ENCODE data around the gene SLC12A8. TPM values are rescaled to one million over a fixed set of nuclear protein-coding genes. Genes with fewer than 3 reads are reported as not detected.

Gene SLC12A8
- total RNA-seq, 1 donor from 2014 or later, result not detected

DNA sequence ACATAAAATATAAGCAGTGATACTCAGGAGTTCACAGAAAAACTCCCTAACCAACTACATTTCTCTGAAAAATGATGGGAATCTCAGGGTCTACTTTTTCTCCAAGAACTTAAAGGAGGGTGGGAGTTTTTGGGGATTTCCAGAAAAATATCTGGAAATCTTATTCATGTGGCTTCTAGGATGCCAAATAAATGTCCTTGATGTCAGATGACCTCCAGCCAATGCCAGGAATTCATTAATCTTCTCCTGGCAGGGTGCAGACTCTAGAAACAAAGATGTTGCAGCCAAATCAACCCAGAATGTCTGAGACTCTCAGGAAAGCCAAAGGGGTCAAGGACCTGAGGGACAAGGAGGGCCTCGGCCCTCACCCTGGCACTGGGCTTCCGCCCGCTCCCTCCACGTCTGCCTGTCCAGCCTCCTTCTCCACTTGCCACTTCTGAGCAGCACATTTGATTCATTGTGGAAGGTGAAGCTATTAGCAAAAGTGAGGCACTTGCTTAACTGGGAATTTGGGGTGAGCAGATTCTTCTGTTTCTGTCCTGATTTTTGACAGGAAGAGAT lies 94.8 kb downstream of the SLC12A8 start:
- Histone ChIP-seq H3K9me3 (replicated peaks) (no peaks in the 10 kb centered on the region), H3K4me1 (peaks cover 43% of the 10 kb centered on the region), H3K36me3 (no peaks in the 10 kb centered on the region), H3K4me3 (no peak overlapping the region), H3K27me3 (ENCODE audit: low read depth) (no peaks in the 10 kb centered on the region), H3K27ac (replicated peaks) (no peak overlapping the region)
- intact Hi-C loops (cut with micrococcal nuclease), result no loop called here
- DNase-seq, result no peak
- TF ChIP-seq, protein P1, sequence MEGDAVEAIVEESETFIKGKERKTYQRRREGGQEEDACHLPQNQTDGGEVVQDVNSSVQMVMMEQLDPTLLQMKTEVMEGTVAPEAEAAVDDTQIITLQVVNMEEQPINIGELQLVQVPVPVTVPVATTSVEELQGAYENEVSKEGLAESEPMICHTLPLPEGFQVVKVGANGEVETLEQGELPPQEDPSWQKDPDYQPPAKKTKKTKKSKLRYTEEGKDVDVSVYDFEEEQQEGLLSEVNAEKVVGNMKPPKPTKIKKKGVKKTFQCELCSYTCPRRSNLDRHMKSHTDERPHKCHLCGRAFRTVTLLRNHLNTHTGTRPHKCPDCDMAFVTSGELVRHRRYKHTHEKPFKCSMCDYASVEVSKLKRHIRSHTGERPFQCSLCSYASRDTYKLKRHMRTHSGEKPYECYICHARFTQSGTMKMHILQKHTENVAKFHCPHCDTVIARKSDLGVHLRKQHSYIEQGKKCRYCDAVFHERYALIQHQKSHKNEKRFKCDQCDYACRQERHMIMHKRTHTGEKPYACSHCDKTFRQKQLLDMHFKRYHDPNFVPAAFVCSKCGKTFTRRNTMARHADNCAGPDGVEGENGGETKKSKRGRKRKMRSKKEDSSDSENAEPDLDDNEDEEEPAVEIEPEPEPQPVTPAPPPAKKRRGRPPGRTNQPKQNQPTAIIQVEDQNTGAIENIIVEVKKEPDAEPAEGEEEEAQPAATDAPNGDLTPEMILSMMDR (IDR thresholded peaks at IDR 0.05; ENCODE audit: borderline replicate concordance), result no peak

DNA sequence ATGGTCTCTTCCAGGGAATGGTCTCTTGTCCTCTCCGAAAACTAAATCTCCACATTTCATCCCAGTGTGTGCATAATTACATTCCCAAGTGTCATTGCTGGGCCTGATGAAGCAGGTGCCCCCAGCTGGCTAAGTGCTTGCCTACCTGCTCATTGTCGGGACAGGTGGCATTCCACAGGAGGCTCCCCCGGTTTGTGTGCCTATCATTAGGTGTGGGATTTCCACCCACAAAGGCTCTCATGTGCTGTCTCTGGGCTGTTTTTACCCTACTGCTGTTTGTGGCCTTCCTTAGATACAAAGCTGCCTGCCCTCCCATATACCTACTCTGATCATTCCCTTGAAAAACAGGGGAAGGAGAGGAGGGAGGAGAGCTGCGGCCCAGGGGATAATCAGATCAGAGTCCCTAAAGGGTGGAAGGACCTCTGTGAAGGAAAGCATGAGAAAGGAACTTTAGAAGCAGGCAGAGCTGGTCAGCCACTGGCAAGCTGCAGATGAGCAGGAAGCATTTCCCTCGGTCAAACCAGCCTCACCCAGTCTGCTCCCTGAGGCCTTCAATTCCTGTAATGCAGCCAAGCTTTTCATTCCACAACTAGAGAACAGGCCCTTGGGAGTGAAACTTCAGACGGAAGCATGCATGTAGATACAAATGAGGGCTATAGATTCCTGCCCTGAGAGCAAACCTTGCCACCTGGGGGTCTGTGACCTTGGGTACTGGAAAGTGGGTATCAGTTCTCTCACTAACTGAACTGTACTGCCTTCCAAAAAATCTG lies 96.1 kb downstream of the SLC12A8 start:
- Histone ChIP-seq H3K27me3 (ENCODE audit: low read depth) (no peaks in the 10 kb centered on the region), H3K4me3 (no peak overlapping the region), H3K9me3 (replicated peaks) (no peaks in the 10 kb centered on the region), H3K27ac (replicated peaks) (peak overlapping the region; percentile 69), H3K36me3 (no peaks in the 10 kb centered on the region), H3K4me1 (peaks cover 43% of the 10 kb centered on the region)
- intact Hi-C loops (cut with micrococcal nuclease), result no loop called here
- DNase-seq, result no peak
- TF ChIP-seq, protein P1 (IDR thresholded peaks at IDR 0.05; ENCODE audit: borderline replicate concordance), result no peak

- intact Hi-C loops (cut with micrococcal nuclease), result no loop called here
- TF ChIP-seq, protein P1 (IDR thresholded peaks at IDR 0.05; ENCODE audit: borderline replicate concordance), result no peak
- Histone ChIP-seq H3K36me3 (no peaks in the 10 kb centered on the region), H3K9me3 (replicated peaks) (no peaks in the 10 kb centered on the region), H3K27me3 (ENCODE audit: low read depth) (no peaks in the 10 kb centered on the region), H3K4me1 (peaks cover 36% of the 10 kb centered on the region), H3K4me3 (no peak overlapping the region), H3K27ac (replicated peaks) (no peak overlapping the region)
- peak; percentile 26 for DNase-seq
These were observed 96.9 kb downstream of the SLC12A8 start for GRCh38 chr3:125115640-125116039.

DNA sequence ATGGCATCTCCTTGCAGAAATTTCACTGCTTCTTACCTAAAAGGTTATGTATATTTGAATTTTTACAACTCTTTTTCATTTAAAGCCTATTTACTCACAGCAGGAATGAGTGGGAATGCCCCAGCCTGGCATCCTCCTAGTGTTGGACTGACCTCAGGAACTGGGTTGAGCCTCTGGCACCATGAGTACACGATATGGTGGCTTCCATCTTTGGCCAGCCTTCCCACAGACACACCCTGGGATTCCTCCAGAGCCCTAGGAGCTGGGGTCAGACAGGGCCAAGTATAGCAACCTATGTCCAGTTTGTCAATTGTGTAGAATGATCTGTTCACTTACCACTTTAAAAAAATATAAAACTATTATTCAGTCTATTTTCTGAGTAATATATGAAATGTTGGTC lies 99.6 kb downstream of the SLC12A8 start:
- Histone ChIP-seq H3K36me3 (no peaks in the 10 kb centered on the region), H3K27ac (replicated peaks) (no peak overlapping the region), H3K4me3 (no peak overlapping the region), H3K9me3 (replicated peaks) (no peaks in the 10 kb centered on the region), H3K27me3 (ENCODE audit: low read depth) (no peaks in the 10 kb centered on the region), H3K4me1 (peaks cover 31% of the 10 kb centered on the region)
- intact Hi-C loops (cut with micrococcal nuclease), result no loop called here
- TF ChIP-seq, protein P1 (IDR thresholded peaks at IDR 0.05; ENCODE audit: borderline replicate concordance), result no peak
- DNase-seq, result no peak

GRCh38 chr3:125110876-125111480 lies 101.6 kb downstream of the SLC12A8 start:
- Histone ChIP-seq H3K27ac (replicated peaks) (no peak overlapping the region), H3K4me3 (no peak overlapping the region), H3K36me3 (no peaks in the 10 kb centered on the region), H3K4me1 (peaks cover 11% of the 10 kb centered on the region), H3K9me3 (replicated peaks) (no peaks in the 10 kb centered on the region), H3K27me3 (ENCODE audit: low read depth) (no peaks in the 10 kb centered on the region)
- DNase-seq, result no peak
- TF ChIP-seq, protein P1 (IDR thresholded peaks at IDR 0.05; ENCODE audit: borderline replicate concordance), result no peak
- intact Hi-C loops (cut with micrococcal nuclease), result no loop called here
